NCI-H187 treated with DMSO at 0.1 percent for 48 hours (cell line): ENCODE results near the gene UQCRFS1.
A peak's percentile ranks its signal among the peaks of the same experiment; 100 is the strongest.
"Not testable (repeated sequence)": the region's sequence is repeated elsewhere in the genome, so short reads cannot be mapped to it uniquely, and the experiment has no call there.

Experiments
- DNase-seq: peaks from one replicate; lab custom pipeline; 2025; lab: John Stamatoyannopoulos, UW

Gene UQCRFS1

GRCh38 chr19:29212648-29213573 is at the start of gene UQCRFS1:
UQCRFS1 (minus strand) TSS chr19:29213151; CDS start chr19:29213118, 33 bp downstream.
- peak; percentile 88 for DNase-seq

- DNase-seq = no peak
Observed at GRCh38 chr19:29262085-29262484, 49.1 kb upstream of the UQCRFS1 start.

- no peak for DNase-seq
Observed at GRCh38 chr19:29260477-29261317, 47.7 kb upstream of the UQCRFS1 start.

- no peak for DNase-seq
Observed at GRCh38 chr19:29259867-29260281, 46.9 kb upstream of the UQCRFS1 start.

- DNase-seq = no peak
Observed at GRCh38 chr19:29259153-29259552, 46.2 kb upstream of the UQCRFS1 start.

- no peak for DNase-seq
Observed at GRCh38 chr19:29256516-29256915, 43.6 kb upstream of the UQCRFS1 start.

- DNase-seq = no peak
Observed at GRCh38 chr19:29255912-29256311, 43.0 kb upstream of the UQCRFS1 start.

- DNase-seq = no peak
Observed at GRCh38 chr19:29255006-29255405, 42.1 kb upstream of the UQCRFS1 start.

- DNase-seq = not testable (repeated sequence)
Observed at GRCh38 chr19:29249798-29250197, 36.8 kb upstream of the UQCRFS1 start.

GRCh38 chr19:29248332-29248844 is 35.4 kb upstream of the UQCRFS1 start:
- DNase-seq = no peak

- DNase-seq = no peak
Observed at GRCh38 chr19:29247872-29248271, 34.9 kb upstream of the UQCRFS1 start.

GRCh38 chr19:29247471-29247870 is 34.5 kb upstream of the UQCRFS1 start:
- DNase-seq = no peak

GRCh38 chr19:29247051-29247450 is 34.1 kb upstream of the UQCRFS1 start:
- no peak for DNase-seq

- DNase-seq = no peak
Observed at GRCh38 chr19:29245215-29245614, 32.3 kb upstream of the UQCRFS1 start.

- no peak for DNase-seq
Observed at GRCh38 chr19:29241324-29241723, 28.4 kb upstream of the UQCRFS1 start.

- no peak for DNase-seq
Observed at GRCh38 chr19:29239213-29239776, 26.3 kb upstream of the UQCRFS1 start.

GRCh38 chr19:29233591-29233990 is 20.6 kb upstream of the UQCRFS1 start:
- DNase-seq = no peak

- DNase-seq = no peak
Observed at GRCh38 chr19:29232315-29232852, 19.4 kb upstream of the UQCRFS1 start.

GRCh38 chr19:29231306-29231705 is 18.4 kb upstream of the UQCRFS1 start:
- not testable (repeated sequence) for DNase-seq

GRCh38 chr19:29217616-29218015 is 4.7 kb upstream of the UQCRFS1 start:
- no peak for DNase-seq

GRCh38 chr19:29216021-29216420 is 3.1 kb upstream of the UQCRFS1 start:
- no peak for DNase-seq

- DNase-seq = no peak
Observed at GRCh38 chr19:29215322-29215845, 2.4 kb upstream of the UQCRFS1 start.
